22Rv1 (cell line): ENCODE results near the gene MYH9.

Source experiments
- CTCF ChIP-seq: fragments of 450-650 bp; IDR thresholded peaks from 2 replicates; pipeline ENCODE4 v1.5.1; 2017; ENCODE audit warnings: mild to moderate bottlenecking
- ZFX ChIP-seq: fragments of 450-650 bp; IDR thresholded peaks from 2 replicates; pipeline ENCODE4 v1.6.1; 2017; ENCODE audit warnings: antibody characterized with exemption, borderline replicate concordance

- no peak for TF ChIP-seq CTCF
- TF ChIP-seq ZFX = no peak
Observed at GRCh38 chr22:36362075-36362474, 25.7 kb downstream of the MYH9 start.
